Esophagus muscularis mucosa (tissue), 4 donors: Measurements from ENCODE around the gene HTR1E. TPM values are rescaled to one million over a fixed set of nuclear protein-coding genes. Genes with fewer than 3 reads are reported as not detected.
"Not testable (repeated sequence)": the region's sequence is repeated elsewhere in the genome, so short reads cannot be mapped to it uniquely, and the experiment has no call there.

Experiments used
- DNase-seq: peaks from one replicate; pipeline ENCODE4 v3.0.0-alpha.2; 2017; ENCODE audit errors: extremely low spot score
- H3K27ac ChIP-seq, 4 donors: fragments of 200-600 bp; sonication (generic); replicated peaks in 1 of 4; 1 replicate in 3 of 4; 2 replicates in 1 of 4; pipeline ENCODE4 v1.5.1; 2016 to 2019; ENCODE audit warnings: mild to moderate bottlenecking in 1 of 4
- H3K27me3 ChIP-seq, 4 donors: fragments of 200-600 bp; sonication (generic); one replicate each; pipeline versions ENCODE4 v1.5.1 to v1.6.0; 2016 to 2019
- H3K36me3 ChIP-seq, 4 donors: fragments of 200-600 bp; sonication (generic); one replicate each; pipeline ENCODE4 v1.5.1; 2016 to 2019
- H3K4me1 ChIP-seq, 4 donors: fragments of 200-600 bp; sonication (generic); one replicate each; pipeline ENCODE4 v1.5.1; 2016 to 2019
- H3K4me3 ChIP-seq, 4 donors: fragments of 200-600 bp; sonication (generic); 1 replicate in 2 of 4; 2 replicates in 2 of 4; pipeline ENCODE4 v1.5.1; 2016 to 2019; ENCODE audit warnings: mild to moderate bottlenecking in 4 of 4, moderate library complexity in 1 of 4
- H3K9me3 ChIP-seq, 4 donors: fragments of 200-600 bp; sonication (generic); 1 replicate in 3 of 4; 2 replicates in 1 of 4; pipeline ENCODE4 v1.5.1; 2016 to 2019
- CTCF ChIP-seq, 3 experiments: fragments of 200-600 bp in 2 of 3; fragments of 450-650 bp in 1 of 3; sonication (generic) in 2 of 3; IDR thresholded peaks; one replicate each; pipeline ENCODE4 v1.5.1; 2017 to 2019; ENCODE audit warnings: antibody characterized with exemption in 3 of 3, mild to moderate bottlenecking in 2 of 3, moderate library complexity in 1 of 3
- EP300 ChIP-seq: sonication (generic); formaldehyde crosslinking; IDR thresholded peaks from one replicate; pipeline ENCODE4 v1.6.1; 2017; ENCODE audit warnings: antibody characterized with exemption
- POLR2A ChIP-seq: fragments of 450-650 bp; IDR thresholded peaks from one replicate; pipeline ENCODE4 v1.6.1; 2017; ENCODE audit warnings: antibody characterized with exemption, moderate library complexity, mild to moderate bottlenecking, low read depth
- POLR2AphosphoS5 ChIP-seq, 2 donors: sonication (generic); formaldehyde crosslinking; IDR thresholded peaks; one replicate each; pipeline ENCODE4 v1.6.1; 2017; ENCODE audit warnings: antibody characterized with exemption in 2 of 2
- WGBS: methylation state at CpG from one replicate; pipeline ENCODE4 v1.1.5; 2018; 5-methylcytosine and 5-hydroxymethylcytosine counted together
- intact Hi-C: fragments of 100-400 bp; cut with DNase I; formaldehyde crosslinking; loops from one replicate; pipeline ENCODE4 v1.15.1; 2023
- total RNA-seq, 4 donors: library from RNA; depleted of rRNA; stranded (reverse); fragments of >200 nt; gene quantifications; one replicate each; pipeline versions ENCODE4 v1.1.0 to v1.2.1, GENCODE V29; 2016

Gene HTR1E
- total RNA-seq, 4 donors from 2014 or later, result 0.17 to 0.40 (median 0.19) TPM; not detected in 1

DNA sequence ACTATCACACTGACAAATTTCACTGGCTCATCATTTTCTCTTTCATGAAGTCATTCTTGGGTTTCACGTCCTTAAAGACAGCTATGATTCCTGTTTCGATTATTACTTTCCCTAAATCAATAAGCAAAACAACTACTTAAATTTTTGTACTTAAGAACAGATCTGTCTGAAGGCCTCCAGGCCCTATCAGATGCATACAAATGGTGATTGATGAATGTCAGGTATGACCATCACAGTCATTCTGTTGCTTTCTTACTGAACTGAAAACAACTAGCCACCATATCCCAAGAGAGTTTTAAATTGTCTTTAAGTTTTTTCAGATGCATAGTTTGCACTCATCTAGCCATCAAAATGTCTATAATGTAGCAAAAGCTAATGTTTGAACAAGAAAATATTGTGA is 20.9 kb upstream of the HTR1E start:
- TF ChIP-seq POLR2A, result no peak
- TF ChIP-seq CTCF (IDR thresholded peaks at IDR 0.05), result no peak
- TF ChIP-seq EP300, result no peak
- no peak for TF ChIP-seq POLR2AphosphoS5 (IDR thresholded peaks at IDR 0.05)
- no peak overlapping the region for H3K4me3 ChIP-seq
- H3K4me1 ChIP-seq, result peaks cover 0 to 7% (median 0%) of the 10 kb centered on the region in 4 donors
- intact Hi-C loops, result no loop called here
- H3K36me3 ChIP-seq, result no peaks in the 10 kb centered on the region
- DNase-seq, result no peak
- H3K27ac ChIP-seq, result no peak overlapping the region
- H3K9me3 ChIP-seq, result no peaks in the 10 kb centered on the region
- WGBS, result 92% methylated on average over 2 of the region's 2 CpGs
- H3K27me3 ChIP-seq, result no peaks in the 10 kb centered on the region

GRCh38 chr6:86927138-86927537 is 10.2 kb upstream of the HTR1E start:
- H3K4me1 ChIP-seq, H3K9me3 ChIP-seq, H3K27ac ChIP-seq, intact Hi-C loops, H3K27me3 ChIP-seq, H3K36me3 ChIP-seq, H3K4me3 ChIP-seq, DNase-seq: not testable (repeated sequence)
- WGBS, result 69% methylated on average over 2 of the region's 2 CpGs

DNA sequence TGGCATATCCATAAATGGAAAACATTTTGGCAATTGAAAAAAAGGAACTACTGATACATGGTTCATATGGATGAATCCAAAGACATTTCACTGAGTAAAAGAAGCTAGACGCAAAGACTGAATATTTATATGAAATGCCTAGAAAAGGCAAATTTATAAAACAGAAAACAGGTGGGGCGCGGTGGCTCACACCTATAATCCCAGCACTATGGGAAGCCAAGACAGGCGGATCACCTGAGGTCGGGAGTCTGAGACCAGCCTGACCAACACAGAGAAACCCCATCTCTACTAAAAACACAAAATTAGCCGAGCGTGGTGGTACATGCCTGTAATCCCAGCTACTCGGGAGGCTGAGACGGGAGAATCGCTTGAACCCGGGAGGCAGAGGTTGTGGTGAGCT is 9.5 kb upstream of the HTR1E start:
- H3K36me3 ChIP-seq, H3K27ac ChIP-seq, H3K4me3 ChIP-seq, DNase-seq, H3K27me3 ChIP-seq, H3K9me3 ChIP-seq, intact Hi-C loops, H3K4me1 ChIP-seq: not testable (repeated sequence)
- WGBS, result 89% methylated on average over 11 of the region's 11 CpGs

- intact Hi-C loops, result loop anchor here (10.0 kb wide), 1 partner anchor 1180 kb away; no protein-coding TSS in a partner anchor
- 55% methylated on average over 1 of the region's 1 CpG for WGBS
Measured at GRCh38 chr6:86934365-86934764, 3.0 kb upstream of the HTR1E start.

GRCh38 chr6:86936834-86937218 is 502 bp upstream of the HTR1E start:
- no peaks in the 10 kb centered on the region for H3K36me3 ChIP-seq
- WGBS, result 5% methylated on average over 12 of the region's 12 CpGs
- H3K27ac ChIP-seq, result no peak overlapping the region
- H3K9me3 ChIP-seq, result no peaks in the 10 kb centered on the region
- TF ChIP-seq CTCF (IDR thresholded peaks at IDR 0.05), result no peak
- no peak for TF ChIP-seq EP300
- no peak for TF ChIP-seq POLR2A
- no peak for TF ChIP-seq POLR2AphosphoS5 (IDR thresholded peaks at IDR 0.05)
- H3K4me1 ChIP-seq, result peaks cover 0 to 16% (median 14%) of the 10 kb centered on the region in 4 donors
- intact Hi-C loops, result loop anchor here (2.0 to 10.0 kb wide), 2 partner anchors 1014 to 1182 kb away; no protein-coding TSS in a partner anchor
- no peak for DNase-seq
- H3K27me3 ChIP-seq, result peaks cover 0 to 33% (median 0%) of the 10 kb centered on the region in 4 donors
- H3K4me3 ChIP-seq, result peak overlapping the region; percentile 48 to 61 (median 51)

More at GRCh38 chr6:86934365-86934764, 3.0 kb upstream of the HTR1E start:
- Histone ChIP-seq H3K9me3 (no peaks in the 10 kb centered on the region), H3K4me3 (no peak overlapping the region), H3K4me1 (peaks cover 0 to 16% (median 14%) of the 10 kb centered on the region in 4 donors), H3K36me3 (no peaks in the 10 kb centered on the region), H3K27me3 (peaks cover 0 to 27% (median 0%) of the 10 kb centered on the region in 4 donors), H3K27ac (no peak overlapping the region)
- no peak for DNase-seq
- no peak for TF ChIP-seq CTCF (IDR thresholded peaks at IDR 0.05)
- TF ChIP-seq POLR2AphosphoS5 (IDR thresholded peaks at IDR 0.05), result no peak
- TF ChIP-seq EP300, result no peak
- no peak for TF ChIP-seq POLR2A

GRCh38 chr6:86938814-86939213 is 1.5 kb downstream of the HTR1E start:
- Histone ChIP-seq H3K9me3 (no peaks in the 10 kb centered on the region), H3K27ac (no peak overlapping the region), H3K27me3 (peaks cover 0 to 33% (median 0%) of the 10 kb centered on the region in 4 donors), H3K4me1 (peaks cover 0 to 16% (median 14%) of the 10 kb centered on the region in 4 donors), H3K4me3 (no peak overlapping the region), H3K36me3 (no peaks in the 10 kb centered on the region)
- WGBS, result 58% methylated on average over 4 of the region's 4 CpGs
- TF ChIP-seq EP300 (no peak), CTCF (IDR thresholded peaks at IDR 0.05) (no peak), POLR2A (no peak), POLR2AphosphoS5 (IDR thresholded peaks at IDR 0.05) (no peak)
- DNase-seq, result peak; percentile 45
- intact Hi-C loops, result loop anchor here (10.0 kb wide), 1 partner anchor 1184 kb away; no protein-coding TSS in a partner anchor
